HUDEP-2 (cell line): ENCODE results near the gene CAMSAP1.
"Not testable (repeated sequence)": the region's sequence is repeated elsewhere in the genome, so short reads cannot be mapped to it uniquely, and the experiment has no call there.

Experiments
- DNase-seq, 76 experiments: peaks; one replicate each; lab custom pipeline; 2025; ENCODE audit not compliant: unreplicated experiment in 76 of 76; lab: John Stamatoyannopoulos, UW

The CAMSAP1 gene

DNA sequence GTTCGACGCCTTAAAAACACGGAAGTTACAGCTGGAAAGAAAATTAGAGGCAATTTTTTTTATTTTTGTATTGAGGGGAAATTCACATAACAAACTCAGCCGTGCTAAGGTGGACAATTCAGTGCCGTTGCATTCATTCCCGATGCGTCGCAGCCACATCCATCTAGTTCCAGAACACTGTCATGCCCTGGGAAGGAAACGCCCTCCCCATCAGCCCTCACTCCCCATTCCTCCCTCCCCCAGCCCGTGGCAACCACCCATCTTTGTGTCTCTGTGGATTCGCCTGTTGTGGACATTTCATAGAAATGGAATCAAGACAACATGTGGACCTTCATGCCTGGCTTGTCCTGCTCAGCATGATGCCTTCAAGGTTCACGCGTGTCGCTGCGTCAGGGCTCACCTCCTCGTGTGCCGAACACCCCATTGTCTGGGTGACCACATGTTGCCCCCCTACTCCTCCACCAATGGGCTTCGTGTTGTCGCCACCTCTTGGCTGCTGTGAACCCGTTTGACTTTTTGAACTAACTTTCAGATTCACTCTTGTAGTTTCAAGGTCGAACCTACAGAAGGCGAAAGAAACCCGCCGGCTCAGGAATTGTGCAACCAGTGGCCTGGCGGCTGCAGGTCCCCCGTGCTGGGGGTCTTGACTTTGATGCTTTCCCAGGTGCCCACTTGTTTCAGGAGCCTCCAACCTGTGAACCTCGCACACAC, 17.4 kb upstream of the CAMSAP1 start:
- no peak for DNase-seq

DNA sequence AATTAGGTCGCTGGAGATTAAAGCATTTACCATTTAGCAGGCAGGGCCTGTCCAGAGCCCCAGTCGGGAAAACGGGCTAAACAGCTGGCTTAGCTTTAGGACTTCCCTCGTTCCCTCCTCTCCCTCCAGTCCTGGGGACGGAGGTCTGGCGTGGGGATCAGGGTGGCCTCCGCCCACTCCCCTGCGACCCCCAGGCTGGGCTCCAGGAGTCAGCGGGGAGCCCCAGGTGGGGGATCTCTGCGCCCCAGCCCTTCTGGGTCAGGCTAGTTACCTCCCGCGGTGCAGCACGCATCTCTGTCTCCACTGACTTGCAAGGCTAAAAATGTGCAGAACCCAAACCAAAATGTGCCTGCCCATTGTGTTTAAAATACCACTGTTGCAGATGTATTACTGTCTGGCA, 16.2 kb upstream of the CAMSAP1 start:
- DNase-seq = no peak

DNA sequence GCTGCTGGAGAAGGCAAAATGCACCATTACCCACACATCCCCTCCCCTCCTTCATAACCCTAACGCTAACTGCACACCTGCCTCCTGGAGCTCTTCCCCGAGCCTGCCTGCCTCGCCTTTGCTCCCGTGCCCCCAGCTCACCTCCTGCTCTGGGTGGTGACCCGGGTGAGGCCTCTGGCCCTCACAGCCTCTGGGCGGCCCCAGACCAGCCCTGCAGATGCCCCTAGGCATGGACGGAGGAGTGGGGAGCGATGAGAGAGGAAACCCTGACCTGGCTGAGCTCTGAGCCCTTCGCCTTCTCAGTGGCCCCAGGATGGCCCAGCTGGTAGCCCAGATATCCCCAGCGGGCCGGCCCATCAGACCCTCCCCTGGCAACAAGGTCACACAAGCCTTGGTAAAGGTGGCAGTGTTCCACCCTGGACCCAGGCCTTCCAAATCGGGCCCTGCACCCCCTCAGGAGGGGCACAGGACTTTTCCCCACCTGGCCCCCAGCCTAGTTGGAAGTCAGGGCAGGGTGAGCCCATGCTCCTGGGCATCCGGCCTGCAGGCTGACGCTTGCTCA, 14.5 kb upstream of the CAMSAP1 start:
- no peak for DNase-seq

DNA sequence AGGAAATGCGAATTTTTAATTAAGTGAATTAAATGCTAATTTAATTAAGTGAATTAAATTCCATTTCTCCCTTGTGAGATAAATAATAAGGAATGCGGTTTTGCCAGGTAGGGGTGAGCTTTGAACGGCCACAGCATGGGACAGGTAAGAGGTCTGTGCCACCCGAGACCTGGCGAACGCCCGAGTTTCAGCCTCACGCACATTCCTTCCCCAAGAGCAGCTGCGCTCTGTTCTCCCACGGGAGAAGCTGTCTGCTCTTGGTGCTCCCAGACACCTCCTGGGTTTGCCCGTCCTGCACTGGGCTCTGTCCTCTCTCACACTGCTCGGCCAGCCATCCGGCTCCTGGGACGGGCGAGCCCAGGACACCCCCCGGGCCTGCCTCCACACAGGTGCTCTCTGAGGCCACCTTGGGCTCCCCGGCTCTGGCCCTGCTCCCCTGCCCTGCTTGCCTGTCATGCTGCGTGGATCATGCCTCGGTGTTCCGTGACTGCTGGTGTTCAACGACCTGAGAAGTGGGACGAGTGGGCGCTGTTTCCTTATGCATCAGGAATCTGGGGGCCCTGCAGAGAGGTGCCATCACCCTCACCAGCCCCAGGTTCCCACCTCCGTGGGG, 13.7 kb upstream of the CAMSAP1 start:
- DNase-seq = no peak

DNA sequence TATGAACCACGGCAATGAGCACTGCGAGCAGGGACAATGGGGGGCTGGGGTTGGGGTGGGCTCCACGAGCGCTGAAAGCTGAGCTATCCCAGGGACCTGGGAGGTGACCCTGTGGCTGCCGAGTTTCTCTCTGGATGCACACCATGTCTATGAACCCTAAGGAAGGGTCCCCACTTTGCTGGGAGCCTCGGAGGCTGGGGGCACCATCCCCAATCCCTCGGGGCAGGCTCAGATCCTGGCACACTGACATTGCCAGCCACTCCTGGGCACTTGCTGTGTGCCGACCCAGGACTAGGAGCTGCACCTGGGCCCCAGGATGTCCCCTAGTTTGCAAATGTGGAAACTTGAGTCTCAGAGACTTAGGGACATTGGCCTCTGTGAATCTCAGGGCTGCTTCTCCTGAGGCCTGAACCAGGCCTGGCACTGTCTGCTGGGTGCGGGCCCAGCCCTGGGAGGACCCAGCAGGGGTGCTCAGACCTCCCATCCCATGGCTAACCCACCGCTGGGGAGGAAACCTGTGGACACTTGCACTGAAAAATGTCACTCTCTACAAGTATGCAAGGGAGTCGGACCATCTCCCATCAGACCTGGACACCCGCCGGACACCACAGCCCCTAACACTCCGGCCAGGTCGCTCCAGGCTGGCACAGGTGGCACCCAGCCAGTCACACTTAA, 13.0 kb upstream of the CAMSAP1 start:
- no peak for DNase-seq

DNA sequence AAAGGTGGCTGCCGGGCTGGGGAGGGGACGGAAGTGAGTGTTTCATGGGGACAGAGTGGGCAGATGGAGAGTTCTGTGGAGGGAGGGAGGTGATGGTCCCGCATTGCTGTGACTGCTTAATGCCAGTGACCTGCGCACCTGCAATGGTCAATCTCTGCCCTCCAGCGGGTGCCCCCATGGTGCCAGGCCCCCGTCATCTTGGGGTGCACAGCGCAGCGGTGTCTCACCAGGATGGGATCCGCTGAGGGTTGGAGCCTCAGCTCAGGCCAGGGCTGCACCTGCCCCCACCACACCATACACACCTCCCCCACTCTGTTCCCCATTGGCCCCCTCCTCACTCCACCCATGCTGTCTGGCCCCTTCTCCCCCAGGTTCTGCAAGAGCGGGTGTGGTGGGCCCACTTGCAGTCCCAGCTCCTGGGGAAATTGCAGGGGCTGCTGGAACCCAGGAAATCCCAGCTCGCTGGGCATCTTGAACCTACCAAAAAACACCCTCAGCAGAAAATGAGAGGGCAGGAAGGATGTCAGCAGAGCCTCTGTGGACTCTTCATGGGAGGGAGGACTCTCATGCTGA, 12.1 kb upstream of the CAMSAP1 start:
- no peak for DNase-seq

DNA sequence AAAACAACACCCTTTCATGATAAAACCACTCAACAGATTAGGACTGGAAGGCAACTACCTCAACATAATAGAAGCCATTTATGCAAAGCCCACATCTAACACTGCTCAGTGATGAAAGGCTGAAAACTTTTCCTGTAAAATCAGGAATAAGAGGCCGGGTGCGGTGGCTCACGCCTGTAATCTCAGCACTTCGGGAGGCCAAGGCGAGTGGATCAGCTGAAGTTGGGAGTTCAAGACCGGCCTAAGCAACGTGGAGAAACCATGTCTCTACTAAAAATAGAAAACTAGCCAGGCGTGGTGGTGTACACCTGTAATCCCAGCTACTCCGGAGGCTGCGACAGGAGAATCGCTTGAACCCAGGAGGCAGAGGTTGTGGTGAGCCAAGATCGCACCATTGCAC, 8.9 kb upstream of the CAMSAP1 start:
- not testable (repeated sequence) for DNase-seq

DNA sequence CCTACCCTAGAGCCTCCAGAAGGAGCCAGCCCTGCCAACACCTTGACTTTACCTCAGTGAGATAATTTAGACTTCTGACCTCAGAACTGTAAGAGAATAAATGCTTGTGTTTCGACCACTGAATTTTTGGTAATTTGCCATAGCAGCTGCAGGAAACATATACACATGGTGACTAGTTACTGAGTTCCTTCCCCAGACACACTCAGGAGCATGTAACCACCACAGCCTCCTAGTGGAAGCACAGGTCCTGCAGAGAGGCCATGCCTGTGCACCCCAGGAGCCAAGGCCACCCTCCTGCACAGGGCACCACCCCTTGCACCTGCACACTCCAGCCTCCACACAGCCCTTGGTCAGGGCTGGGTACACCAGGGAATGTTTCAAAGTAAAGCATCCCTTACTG, 7.6 kb upstream of the CAMSAP1 start:
- no peak for DNase-seq

DNA sequence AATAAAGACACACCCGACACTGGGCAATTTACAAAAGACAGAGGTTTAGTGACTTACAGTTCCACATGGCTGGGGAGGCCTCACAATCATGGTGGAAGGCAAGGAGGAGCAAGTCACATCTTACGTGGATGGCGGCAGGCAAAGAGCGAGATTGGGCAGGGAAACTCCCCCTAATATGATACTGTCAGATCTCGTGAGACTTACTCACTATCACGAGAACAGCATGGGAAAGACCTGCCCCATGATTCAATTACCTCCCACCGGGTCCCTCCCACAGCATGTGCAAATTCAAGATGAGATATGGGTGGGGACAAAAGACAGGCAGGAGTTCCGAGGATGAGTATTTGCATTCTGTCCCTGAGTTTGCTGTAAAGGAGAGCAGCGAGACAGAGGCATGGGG, 3.9 kb upstream of the CAMSAP1 start:
- DNase-seq = peak in 50 of 76 experiments; percentile 10 to 70 (median 40)

DNA sequence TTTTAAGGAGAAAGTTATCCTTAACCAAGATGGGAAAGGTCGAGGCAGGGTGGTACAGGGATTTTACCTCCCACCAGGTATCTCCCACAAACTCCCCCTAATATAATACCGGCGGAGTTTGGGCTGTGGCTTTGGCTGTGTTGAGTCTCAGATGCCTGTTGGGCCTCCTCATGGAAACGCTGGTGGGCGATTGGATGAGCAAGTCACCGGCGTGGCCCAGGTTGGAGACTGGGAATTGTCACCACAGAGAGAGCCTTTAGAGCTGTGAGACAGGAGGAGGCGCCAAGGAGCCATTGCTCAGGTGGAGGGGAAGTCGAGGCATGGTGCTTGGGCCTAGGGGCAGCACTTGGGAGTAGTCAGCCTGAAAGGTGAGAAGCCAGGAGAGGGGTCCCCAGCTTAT, 3.4 kb upstream of the CAMSAP1 start:
- DNase-seq = no peak

DNA sequence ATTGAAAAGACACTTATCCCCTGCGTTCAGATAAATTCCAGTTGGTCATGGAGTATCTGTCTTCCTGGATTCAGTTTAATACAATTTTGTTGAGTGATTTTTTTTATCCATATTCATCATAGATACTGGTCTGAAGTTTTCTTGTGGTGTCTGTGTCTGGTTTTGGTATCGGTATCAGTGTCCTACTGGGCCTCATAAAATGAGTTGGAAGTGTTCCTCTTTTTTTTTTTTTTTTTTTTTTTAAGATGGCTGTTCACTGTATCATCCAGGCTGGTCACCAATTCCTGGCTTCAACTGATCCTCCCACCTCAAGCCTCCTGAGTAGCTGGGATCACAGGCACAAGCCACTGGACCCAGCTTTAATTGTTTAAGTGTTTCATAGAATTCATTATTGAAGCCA, 2.9 kb upstream of the CAMSAP1 start:
- no peak for DNase-seq

DNA sequence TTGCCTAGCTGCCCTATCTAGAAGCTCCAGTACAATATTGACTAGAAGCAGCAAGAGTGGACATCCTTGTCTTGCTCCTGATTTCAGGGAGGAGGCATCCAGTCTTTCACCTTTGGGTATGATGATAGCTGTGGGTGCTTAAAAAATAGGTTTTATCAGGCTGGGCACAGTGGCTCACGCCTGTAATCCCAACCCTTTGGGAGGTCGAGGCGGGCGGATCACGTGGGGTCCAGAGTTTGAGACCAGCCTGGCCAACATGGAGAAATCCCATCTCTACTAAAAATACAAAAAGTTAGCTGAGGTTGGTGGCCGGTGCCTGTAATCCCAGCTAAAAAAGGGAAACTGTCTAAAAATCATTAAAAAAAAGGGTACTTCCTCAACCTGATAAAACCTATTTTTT, 2.0 kb upstream of the CAMSAP1 start:
- no peak for DNase-seq

DNA sequence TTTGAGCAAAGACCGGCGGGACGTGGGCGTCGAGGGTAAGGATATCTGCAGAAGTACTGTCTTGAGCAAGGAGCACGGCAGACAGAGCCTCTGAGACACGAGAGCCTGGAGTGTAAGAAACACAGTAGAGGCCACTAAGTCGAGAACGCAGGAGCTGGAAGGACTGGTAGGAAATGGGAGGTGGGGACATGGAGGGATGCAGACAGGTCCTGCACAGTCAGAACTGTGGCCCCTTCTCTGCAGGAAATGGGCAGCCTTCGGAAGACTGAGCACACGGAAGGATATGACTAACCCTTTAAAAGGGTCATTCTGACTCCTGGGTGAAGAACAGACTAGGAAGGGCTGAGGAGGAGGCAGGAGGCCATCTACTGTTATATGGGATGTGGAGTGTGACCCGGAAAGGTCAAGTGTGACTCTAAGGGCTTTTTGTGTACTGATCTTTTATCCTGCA, 1.4 kb upstream of the CAMSAP1 start:
- DNase-seq = peak in 3 of 76 experiments; percentile 27 to 30 (median 29)

DNA sequence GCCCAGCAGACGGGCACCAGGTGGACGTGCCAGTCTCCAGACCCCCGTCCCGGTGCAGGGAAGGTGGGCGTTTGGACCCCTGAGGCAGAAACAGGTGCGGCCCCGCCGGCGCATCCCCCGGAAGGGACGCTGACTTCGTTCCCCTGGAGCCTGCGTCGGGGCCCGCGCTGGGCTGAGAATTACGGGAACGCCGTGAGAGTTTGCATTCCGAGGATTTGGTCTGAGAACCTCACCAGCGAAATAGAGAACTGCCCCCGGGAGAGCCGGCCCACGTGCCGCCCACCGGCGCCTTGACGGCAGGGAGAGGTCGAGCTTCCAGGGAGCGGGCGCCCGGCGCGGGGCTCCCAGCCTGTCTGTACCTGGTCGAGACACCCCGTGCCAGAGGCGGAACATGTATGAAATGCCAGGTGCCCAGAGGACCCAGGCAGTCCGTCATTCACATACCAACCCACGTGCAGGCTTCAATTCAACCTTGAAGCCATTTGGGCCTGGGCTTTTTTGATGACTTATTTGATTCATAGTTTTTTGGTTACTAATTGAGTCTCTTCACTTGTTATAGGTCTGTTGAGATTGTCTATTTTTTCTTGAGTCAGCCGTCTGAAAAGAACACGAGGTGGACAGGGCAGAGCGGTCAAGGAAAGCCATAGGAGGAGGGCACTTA, 877 bp upstream of the CAMSAP1 start:
- DNase-seq = peak in 3 of 76 experiments; percentile 43 to 49 (median 44)

DNA sequence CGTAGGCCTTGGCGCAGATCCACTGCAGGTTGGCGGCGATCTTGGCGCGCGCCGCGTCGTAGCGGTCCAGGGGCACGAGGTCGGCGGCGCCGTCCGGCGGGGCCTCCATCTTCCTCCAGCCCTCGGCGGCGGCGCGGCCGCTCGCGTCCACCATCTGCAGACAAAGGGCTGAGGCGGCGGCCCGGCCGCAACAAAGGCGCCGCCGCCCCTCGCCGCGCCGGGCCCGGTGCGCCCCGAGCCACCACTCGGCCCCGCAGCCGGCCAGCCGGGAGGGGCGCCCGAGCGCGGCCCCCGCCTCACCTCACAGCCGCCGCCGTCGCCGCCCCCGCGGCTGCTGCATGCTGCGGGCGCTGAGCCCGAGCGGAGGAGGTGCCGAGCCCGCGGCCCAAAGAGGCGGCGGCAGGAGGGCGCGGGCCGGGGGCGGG, 328 bp downstream of the CAMSAP1 start:
- DNase-seq = no peak

DNA sequence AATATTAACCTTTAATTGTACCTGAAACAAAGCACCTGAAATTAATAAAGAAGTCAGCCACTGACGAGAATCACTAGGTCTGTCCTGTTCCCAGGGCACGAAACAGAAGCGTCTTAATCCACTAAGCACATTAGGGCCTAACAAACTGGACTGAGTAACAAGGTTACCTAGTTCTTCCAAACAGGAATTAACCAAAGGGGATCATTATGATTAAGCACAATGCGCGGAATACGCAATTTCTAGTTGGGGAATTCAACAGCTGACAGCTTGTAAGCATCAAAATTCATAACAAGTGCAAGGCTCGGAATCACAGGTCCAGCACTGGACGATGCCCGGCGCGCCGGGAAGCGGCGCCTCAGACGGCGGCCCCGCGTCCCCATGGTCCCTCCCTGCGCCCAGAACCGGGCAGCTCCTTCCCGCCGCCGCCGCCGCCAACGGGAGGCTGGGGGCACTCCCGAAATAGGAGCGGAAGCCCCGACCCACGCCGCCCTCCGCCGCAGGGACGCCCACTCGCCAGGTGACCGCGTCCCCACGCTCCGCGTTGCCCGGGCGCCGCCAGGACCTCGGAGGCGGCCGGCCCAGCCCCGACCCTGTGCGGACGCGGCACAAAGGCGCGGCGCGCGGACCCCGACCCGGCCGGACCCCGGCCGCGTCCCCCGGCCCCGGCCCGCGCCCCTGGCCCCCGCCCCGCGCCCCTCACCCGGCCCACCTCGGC, 898 bp downstream of the CAMSAP1 start:
- DNase-seq = peak in 1 of 76 experiments; percentile 34

DNA sequence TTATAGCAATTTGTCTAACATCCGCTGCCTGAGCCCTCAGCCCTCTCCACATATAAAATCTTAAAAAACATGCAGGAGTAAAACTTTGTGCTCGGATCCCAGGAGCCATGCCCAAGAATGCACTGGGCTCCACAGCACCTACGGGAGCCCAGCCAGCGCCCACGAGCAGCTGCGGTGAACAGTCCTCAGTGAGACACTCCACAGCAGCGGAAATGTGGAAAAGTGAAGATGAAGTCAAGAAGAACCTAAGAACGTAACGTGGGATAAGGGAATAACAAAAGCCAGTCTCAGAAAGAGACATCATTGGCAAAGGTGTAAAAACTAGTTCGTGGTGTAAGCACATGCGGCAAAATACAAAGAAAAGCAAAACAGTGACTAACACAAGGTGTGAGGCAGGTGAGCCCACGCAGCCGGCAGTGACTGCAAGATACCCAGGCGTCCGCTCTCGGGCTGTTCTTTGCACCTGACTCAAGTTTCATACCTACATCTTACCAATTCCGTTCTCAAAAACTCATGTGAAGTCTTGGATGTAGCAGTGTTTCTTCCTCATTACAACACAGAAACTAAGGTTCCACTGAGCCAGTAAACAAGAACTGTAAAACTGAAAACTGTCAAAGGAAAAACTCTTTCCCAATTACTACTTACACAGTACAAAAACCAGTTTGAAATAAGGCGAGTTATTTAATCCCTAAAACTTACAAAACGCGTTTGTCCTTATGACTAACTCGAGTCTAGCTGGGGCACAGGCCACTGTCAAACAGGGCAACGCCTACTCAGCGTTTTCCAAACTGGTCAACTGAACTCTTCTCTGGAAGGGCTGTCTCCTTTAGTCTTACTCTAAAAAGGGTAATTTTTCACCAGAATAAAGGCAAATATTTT, 1.7 kb downstream of the CAMSAP1 start:
- DNase-seq = peak in 8 of 76 experiments; percentile 11 to 34 (median 22)

DNA sequence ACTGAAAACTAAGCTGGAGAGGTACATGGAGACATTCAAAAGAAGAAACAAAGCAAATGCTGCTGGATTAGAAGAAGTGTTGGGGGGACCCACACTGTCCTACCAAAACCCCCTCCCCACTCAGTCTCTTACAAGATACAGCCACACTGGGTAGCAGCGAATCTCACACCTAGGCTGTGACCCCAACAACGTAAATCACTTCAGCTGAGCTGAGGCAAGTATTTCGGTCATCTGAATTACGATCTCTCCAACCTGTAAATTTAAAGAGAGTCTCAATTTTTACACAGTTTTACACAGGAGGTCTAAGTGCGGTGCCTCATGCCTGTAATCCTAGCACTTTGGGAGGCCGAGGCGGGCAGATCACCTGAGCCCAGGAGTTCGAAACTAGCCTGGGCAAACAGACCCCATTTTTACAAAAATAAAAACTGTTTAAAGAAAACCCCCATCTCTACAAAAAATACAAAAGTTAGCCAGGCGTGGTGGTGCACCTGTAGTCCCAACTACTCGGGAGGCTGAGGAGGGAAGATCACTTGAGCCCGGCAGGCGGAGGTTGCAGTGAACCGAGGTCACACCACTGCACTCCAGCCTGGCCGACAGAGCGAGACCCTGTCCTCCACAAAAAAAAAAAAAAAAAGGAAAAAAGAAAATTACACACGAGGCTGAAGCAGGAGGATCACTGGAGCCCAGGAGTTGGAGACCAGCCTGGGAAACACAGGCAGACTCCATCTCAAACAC, 3.4 kb downstream of the CAMSAP1 start:
- no peak for DNase-seq

DNA sequence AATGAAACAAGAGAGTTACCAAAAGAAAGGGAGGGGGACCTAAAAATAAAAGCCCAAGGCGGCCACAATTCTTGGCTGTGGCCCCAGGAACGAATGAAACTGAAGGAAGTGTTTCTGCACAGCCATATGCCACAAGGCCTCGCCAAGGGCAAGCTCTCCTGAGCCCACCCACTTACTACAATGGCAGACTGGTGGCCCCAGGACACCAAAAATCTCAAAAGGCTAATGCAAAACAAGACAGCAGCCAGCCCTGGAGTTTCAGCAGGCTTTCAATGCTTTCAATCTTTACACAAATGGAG, 4.0 kb downstream of the CAMSAP1 start:
- no peak for DNase-seq
